SHP77 treated with DMSO at 0.1 percent for 48 hours (cell line): ENCODE results near the gene MBD3L2.

Experiments
- DNase-seq: peaks from one replicate; lab custom pipeline; 2025; lab: John Stamatoyannopoulos, UW

MBD3L2 gene

DNA sequence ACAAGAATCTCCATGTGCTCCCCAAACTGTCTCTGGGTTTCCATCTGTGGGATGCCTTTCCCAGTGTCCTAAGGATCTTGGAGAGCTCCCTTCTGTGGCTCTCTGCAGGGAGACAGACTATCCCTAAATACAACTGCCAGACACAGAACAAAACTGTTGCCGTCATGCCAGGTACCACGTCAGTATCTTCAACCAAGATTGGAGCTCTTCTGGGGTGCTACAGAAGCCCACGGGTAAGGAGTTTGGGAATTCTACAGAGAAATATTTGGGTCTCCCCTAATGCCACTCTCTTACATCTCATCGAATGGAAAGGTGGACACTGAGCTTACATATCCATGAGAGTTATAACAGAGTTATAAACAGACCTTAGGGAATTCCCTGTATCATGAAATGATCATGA, 14.2 kb downstream of the MBD3L2 start:
- no peak for DNase-seq

- no peak for DNase-seq
These were observed 14.8 kb downstream of the MBD3L2 start for GRCh38 chr19:7063764-7064418.

GRCh38 chr19:7067122-7067521, 18.0 kb downstream of the MBD3L2 start:
- peak; percentile 15 for DNase-seq

DNA sequence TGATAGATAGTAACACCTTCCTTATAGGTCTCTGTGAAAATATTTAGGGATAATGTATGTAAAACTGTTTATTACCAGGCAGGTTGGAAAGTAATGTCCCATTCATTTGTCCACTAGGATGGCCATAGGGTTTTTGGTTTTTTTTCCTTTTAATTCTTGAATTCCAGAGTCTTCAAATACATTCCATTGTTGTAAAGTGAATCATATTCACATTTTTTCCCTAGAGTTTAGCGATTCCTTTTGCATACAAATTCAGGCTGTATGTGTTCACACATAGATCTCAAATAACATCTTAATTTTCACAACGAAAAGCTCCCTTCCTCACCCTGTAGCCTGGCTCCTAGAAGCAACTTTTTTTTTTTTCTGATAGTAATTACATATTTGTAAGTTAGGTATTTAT, 18.6 kb downstream of the MBD3L2 start:
- no peak for DNase-seq

GRCh38 chr19:7068599-7068998, 19.5 kb downstream of the MBD3L2 start:
- DNase-seq, result no peak

DNA sequence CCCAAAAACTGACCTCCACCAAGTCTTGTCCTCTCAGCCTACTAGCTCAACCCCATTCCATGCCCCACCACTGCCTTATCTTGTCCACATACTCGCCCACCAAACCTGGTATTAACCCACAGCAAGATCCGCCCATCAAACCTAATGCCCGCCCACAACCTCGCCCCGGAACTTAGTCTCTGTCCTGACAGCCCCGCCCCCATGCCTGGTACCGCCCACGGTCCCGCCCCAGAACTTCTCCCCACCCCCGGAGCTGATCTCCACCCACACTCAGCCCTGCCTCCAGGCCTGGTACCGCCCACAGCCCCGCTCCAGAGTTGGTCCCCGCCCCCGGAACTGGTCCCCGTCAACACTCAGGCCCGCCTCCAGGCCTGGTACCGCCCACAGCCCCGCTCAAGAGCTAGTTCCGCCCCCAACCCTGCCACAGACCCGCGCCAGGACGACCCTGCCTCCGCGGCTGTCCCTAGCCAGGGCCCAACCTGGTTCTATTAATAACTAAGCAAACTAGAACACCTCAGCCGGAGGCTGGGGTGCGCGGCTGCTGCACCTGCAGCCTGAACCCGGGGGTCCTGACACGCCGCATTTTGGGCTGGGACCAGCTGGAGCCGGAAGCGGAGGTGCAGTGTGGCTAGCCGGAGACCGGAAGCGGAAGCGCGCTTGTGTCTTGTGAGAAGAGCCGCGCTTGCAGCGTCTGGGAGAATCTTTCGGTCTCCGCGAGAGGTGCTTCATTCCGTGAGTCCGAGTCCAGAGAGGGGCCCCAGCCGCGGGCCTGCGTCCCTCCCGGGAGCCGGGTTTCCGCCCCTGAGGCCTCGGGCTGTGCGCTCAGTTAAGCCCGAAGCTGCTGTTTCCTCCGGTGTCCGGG, 20.2 kb downstream of the MBD3L2 start, which contains the start of gene ZNF557:
Gene ZNF557 (plus strand): TSS at position 662 of the 862 bp plus-strand sequence. CDS start 5,372 bp downstream, outside the sequence.
- peak; percentile 82 for DNase-seq

DNA sequence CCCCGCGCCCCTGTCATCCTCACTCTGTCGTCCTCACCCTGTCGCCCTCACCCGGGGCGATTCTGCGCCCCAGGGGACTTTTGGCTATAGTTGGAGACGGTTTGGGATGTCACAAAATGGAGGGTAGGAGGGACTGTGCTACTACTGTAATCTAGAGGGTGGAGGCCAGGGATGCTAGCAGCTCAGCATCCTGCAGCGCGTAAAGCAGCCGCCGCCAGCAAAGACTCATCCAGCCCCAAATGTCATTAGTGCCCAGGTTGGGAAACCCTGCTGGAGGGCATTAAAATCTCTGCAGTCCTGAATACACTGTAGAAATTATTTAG, 20.7 kb downstream of the MBD3L2 start:
- DNase-seq, result no peak

DNA sequence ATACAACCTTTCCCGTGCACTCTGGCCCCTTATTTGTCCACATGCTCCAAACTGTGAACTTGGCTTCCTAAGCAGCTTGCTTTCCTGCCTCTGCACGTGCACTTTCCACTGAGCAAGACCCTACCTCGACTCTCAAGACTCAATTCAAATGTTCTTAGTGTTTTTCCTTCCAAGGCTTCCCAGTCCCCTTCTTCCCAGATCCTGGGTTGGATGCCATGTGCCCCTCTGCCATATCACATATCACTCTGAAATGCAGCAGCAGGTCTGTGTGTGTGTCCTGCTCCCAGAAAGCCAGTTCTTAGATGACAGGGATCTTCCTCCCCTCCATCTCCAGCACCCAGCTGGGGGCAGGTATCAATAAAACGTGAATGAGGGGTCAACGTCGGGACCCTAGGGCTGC, 23.4 kb downstream of the MBD3L2 start:
- DNase-seq, result no peak

DNA sequence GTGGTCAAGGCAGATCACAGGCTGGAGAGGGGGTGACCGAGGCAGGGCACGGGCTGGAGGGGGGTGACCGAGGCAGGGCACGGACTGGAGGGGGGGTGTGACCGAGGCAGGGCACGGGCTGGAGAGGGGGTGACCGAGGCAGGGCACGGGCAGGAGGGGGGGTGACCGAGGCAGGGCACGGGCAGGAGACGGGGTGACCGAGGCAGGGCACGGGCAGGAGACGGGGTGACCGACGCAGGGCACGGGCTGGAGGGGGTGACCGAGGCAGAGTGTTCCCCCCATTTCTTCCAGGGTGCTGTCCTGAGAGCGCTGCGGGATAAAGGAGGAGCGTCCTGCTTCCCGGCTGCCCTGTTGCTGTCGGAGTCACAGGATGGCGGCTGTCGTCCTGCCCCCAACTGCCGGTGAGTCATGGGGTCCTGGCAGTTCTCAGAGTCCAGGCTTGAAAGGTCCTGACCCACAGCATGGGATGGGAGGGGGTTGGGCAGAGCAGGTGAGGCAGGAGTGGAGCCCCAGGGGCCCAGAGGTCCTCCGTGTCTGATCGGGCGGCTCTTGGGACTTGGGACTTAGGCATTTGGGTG, 25.7 kb downstream of the MBD3L2 start:
- DNase-seq, result no peak

DNA sequence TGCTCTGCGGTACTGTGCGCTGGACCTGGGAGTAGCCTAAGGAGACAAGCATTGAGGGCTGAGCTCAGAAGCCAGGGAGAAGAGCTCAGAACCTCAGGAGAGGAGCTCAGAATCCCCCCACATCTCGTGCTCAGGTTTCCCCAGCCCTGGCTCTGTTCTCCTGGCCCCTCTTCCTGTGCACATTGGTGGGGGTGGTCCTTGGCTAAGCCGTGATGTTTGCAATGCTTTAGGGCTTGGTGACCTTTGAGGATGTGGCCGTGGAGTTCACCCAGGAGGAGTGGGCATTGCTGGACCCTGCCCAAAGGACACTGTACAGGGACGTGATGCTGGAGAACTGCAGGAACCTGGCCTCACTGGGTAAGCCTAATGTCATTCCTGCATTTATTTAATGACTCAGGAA, 27.0 kb downstream of the MBD3L2 start:
- DNase-seq, result no peak

DNA sequence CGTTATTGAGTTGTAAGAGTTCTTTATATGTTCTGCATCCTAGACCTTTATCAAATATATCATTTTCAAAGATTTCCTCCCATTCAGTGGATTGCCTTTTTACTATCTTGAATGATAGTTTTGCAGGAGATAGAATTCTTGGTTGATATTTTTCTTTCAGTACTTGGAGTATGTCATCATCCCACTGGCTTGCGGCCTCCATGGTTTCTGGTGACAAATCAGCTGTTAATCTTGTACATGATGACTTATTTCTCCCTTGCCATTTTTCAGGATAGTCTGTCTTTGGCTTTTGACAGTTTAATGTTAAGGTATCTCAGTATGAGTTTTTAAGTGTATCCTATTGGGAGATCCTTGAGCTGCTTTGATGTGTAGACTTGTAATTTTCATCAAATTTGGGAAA, 28.9 kb downstream of the MBD3L2 start:
- no peak for DNase-seq

- no peak for DNase-seq
These were observed 34.2 kb downstream of the MBD3L2 start for GRCh38 chr19:7083076-7083956.

DNA sequence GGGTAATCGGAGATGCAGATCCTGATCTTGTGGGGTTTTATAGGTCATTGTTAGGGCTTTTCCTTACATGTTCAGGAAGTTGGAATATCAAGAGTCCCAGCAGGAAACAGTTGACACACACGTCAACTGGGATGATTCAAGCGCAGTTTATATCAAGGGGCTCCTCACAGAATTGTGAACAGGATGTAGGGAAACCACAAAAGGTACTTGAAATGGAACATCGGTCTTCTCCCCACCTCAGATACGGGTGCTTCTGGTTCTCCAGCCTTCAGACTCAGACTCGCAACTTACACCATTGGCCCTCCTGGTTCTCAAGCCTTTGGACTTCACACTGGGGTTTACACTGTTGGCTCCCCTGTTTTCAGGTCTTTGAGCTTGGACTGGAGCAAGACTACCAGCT, 39.9 kb downstream of the MBD3L2 start:
- DNase-seq, result no peak

DNA sequence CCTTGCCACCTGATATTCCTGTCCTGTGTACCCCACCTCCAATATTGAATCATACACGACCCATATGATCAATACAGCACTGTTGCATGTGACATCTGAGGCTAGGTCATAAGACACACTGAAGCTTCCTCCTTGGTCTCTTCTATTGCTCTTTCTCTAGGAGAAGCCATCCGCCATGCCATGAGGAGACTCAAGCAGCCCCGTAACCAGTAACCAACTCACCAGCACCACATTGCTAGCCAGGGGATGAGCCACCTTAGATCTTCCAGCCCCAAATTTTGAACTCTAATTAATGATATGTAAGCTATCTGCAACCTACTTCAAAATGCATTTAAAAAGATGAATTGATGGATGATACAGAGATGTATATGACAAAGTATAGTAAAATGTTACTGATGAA, 49.0 kb downstream of the MBD3L2 start:
- DNase-seq, result no peak

DNA sequence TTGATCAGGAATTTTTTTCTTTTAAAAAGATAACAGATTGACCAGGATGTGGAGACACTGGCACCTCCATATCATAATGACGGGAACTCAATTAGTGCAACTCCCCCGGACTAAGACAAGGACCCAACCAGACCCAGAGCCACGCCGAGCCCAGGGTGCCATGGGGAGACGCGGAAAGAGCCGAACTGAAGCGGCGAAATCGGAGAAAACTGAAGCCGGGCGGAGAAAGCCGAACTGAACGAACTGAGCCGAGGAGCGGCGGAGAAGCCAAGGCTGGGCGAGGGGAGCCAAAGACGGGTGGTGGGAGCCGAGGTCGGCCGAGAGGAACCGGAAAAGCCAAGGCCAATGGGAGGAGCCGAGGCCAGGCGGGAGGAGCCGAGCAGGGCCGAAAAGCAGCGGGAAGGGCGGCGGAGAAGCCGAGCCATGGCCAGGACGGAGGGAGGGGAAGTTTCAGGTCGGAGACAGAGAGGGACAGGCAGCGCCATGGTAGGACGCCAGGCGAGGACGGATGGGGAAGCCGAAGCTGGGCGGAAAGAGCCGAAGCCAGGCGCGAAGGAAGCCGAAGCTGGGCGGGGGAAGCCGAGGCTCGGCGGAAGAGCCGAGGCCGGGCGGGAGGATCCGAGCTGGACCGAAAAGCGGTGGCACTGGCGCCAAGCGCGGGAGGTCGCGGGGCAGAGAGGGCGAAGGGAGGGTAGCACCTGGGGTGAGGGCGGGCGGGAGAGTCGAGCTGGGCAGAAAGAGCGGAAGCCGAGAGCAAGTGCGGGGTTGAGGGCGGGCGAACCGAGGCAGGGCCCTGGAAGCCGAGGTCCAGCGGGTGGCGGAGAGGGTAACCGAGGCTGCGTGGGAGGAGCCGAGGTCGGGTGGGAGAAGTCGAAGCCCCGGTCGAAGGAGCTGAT, 49.8 kb downstream of the MBD3L2 start:
- DNase-seq, result peak; percentile 58

DNA sequence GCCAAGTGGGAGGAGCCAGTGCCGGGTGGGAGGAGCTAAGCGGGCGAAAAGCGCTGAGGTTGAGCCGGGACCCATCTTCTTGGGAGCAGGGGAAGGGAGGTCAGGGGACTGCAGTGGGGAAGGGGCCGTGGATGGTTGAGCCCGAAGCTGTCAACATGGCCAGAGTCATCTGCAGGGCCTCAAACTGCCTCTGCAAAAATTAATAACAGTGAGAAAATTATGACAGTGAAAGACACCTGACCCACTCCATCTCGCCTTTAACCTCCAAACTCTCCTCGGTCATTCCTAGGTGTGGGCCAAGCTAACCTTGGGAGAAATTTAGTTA, 50.4 kb downstream of the MBD3L2 start:
- peak; percentile 69 for DNase-seq
